HCT116 (cell line): ENCODE results near the gene SESN1. TPM values are rescaled to one million over a fixed set of nuclear protein-coding genes. Genes with fewer than 3 reads are reported as not detected.

ENCODE experiments used
- ATAC-seq: fragments of 200-7000 bp; cut with Tn5 transposase; 2 replicates; pipeline ENCODE4 v1.9.1; 2020; ENCODE audit warnings: mild to moderate bottlenecking, moderate library complexity
- BruUV-seq: library from RNA; stranded (reverse); fragments of 400-500 nt; replicated peaks from 2 replicates; lab custom pipeline; 2021; lab: Mats Ljungman, UMichigan
- CTCF ChIA-PET: fragments of 300-600 bp; sonication (Branson Sonifier 250); formaldehyde crosslinking; loops from one replicate; lab custom pipeline; 2021; ENCODE audit warnings: antibody characterized with exemption; lab: Charles Lee
- POLR2A ChIA-PET: fragments of 300-600, 350-600 bp; sonication (Branson Sonifier 250); formaldehyde crosslinking; loops from one replicate; lab custom pipeline; 2021; ENCODE audit warnings: antibody characterized with exemption; lab: Charles Lee
- RAD21 ChIA-PET, 2 experiments: fragments of 300-600 bp; sonication (Branson Sonifier 250); formaldehyde crosslinking; loops; one replicate each; lab custom pipeline; 2023; ENCODE audit warnings: low total read pairs in 2 of 2; ENCODE audit not compliant: uncharacterized antibody in 2 of 2, unreplicated experiment in 2 of 2, low non-redundant PET in 1 of 2; lab: Charles Lee
- DNase-seq: peaks from one replicate; pipeline ENCODE4 v3.0.0-alpha.2; 2010; ENCODE audit warnings: low read depth, low spot score
- H2AFZ ChIP-seq: fragments of 200-600 bp; shearing (Covaris generic), sonication (generic); 2 replicates; pipeline ENCODE4 v1.6.1; 2017; ENCODE audit warnings: low read depth, mixed run types, mixed read lengths, antibody characterized with exemption, low read length; ENCODE audit not compliant: poor library complexity, severe bottlenecking
- H3K27ac ChIP-seq: 2 replicates; pipeline ENCODE4 v1.5.1; 2012; ENCODE audit warnings: low read depth, low read length
- H3K27me3 ChIP-seq: fragments of 200-600 bp; sonication (generic); 2 replicates; pipeline ENCODE4 v1.6.1; 2016; ENCODE audit warnings: mixed run types, low read length, mixed read lengths; ENCODE audit not compliant: insufficient read depth
- H3K36me3 ChIP-seq, 2 experiments: fragments of 200-500 bp in 1 of 2; fragments of 200-600 bp in 1 of 2; sonication (Bioruptor generic) in 1 of 2; sonication (generic) in 1 of 2; 2 replicates each; pipeline versions ENCODE4 v1.5.1 to v1.6.1; 2014 to 2016; ENCODE audit warnings: low read length in 2 of 2, inconsistent platforms in 1 of 2, mixed read lengths in 1 of 2, mixed run types in 1 of 2; ENCODE audit not compliant: insufficient read depth in 2 of 2, control insufficient read depth in 1 of 2
- H3K4me1 ChIP-seq, 2 experiments: fragments of 200-600 bp in 1 of 2; sonication (generic) in 1 of 2; 2 replicates each; pipeline versions ENCODE4 v1.5.1 to v1.6.1; 2012 to 2017; ENCODE audit warnings: low read length in 2 of 2, inconsistent platforms in 1 of 2, mild to moderate bottlenecking in 1 of 2, mixed read lengths in 1 of 2, mixed run types in 1 of 2, moderate library complexity in 1 of 2; ENCODE audit not compliant: insufficient read depth in 2 of 2, control insufficient read depth in 1 of 2
- H3K4me2 ChIP-seq: fragments of 200-600 bp; sonication (generic); 2 replicates; pipeline ENCODE4 v1.6.1; 2017; ENCODE audit warnings: mixed run types, low read length, mixed read lengths
- H3K4me3 ChIP-seq, 2 experiments: fragments of 200-600 bp in 1 of 2; sonication (generic) in 1 of 2; replicated peaks in 1 of 2; 2 replicates each; pipeline ENCODE4 v1.5.1; 2011 to 2016; ENCODE audit warnings: low read length in 2 of 2, control low read depth in 1 of 2, low read depth in 1 of 2, mild to moderate bottlenecking in 1 of 2, mixed read lengths in 1 of 2, mixed run types in 1 of 2
- H3K79me2 ChIP-seq: fragments of 200-600 bp; sonication (generic); 2 replicates; pipeline ENCODE4 v1.6.1; 2017; ENCODE audit warnings: mild to moderate bottlenecking, mixed run types, low read length, moderate library complexity, mixed read lengths; ENCODE audit not compliant: insufficient read depth
- H3K9ac ChIP-seq: fragments of 200-600 bp; sonication (generic); 2 replicates; pipeline ENCODE4 v1.6.1; 2016; ENCODE audit warnings: low read length, mixed read lengths
- H3K9me2 ChIP-seq: fragments of 200-600 bp; sonication (generic), shearing (Covaris generic); 2 replicates; pipeline ENCODE4 v1.6.1; 2017; ENCODE audit warnings: mixed run types, mild to moderate bottlenecking, moderate library complexity; ENCODE audit not compliant: insufficient read depth
- H3K9me3 ChIP-seq, 2 experiments: fragments of 200-500 bp in 1 of 2; fragments of 200-600 bp in 1 of 2; sonication (Bioruptor generic) in 1 of 2; sonication (generic) in 1 of 2; 2 replicates each; pipeline ENCODE4 v1.6.1; 2014 to 2017; ENCODE audit warnings: low read length in 2 of 2, mixed read lengths in 2 of 2, inconsistent platforms in 1 of 2, low read depth in 1 of 2, mild to moderate bottlenecking in 1 of 2, mixed run types in 1 of 2, moderate library complexity in 1 of 2; ENCODE audit not compliant: control insufficient read depth in 1 of 2, insufficient read depth in 1 of 2
- H4K20me1 ChIP-seq: fragments of 200-600 bp; sonication (generic), shearing (Covaris generic); 2 replicates; pipeline ENCODE4 v1.6.1; 2017; ENCODE audit warnings: mixed run types, mild to moderate bottlenecking, moderate library complexity; ENCODE audit not compliant: insufficient read depth
- CBX3 ChIP-seq: IDR thresholded peaks from 2 replicates; pipeline ENCODE4 v1.6.1; 2012; ENCODE audit warnings: low read depth
- CEBPB ChIP-seq: IDR thresholded peaks from 2 replicates; pipeline ENCODE4 v1.6.1; 2012; ENCODE audit warnings: low read depth
- EGR1 ChIP-seq: IDR thresholded peaks from 2 replicates; pipeline ENCODE4 v1.6.1; 2012; ENCODE audit warnings: low read depth
- EZH2 ChIP-seq: fragments of 200-600 bp; sonication (generic); IDR thresholded peaks from 2 replicates; pipeline ENCODE4 v1.6.1; 2017; ENCODE audit warnings: antibody characterized with exemption, mixed run types
- EZH2phosphoT487 ChIP-seq: fragments of 200-600 bp; IDR thresholded peaks from 2 replicates; pipeline ENCODE4 v1.6.1; 2018; ENCODE audit warnings: antibody characterized with exemption, borderline replicate concordance
- FOSL1 ChIP-seq: IDR thresholded peaks from 2 replicates; pipeline ENCODE4 v1.6.1; 2012; ENCODE audit warnings: low read depth
- JUND ChIP-seq: IDR thresholded peaks from 2 replicates; pipeline ENCODE4 v1.6.1; 2012
- POLR2A ChIP-seq: IDR thresholded peaks from 2 replicates; pipeline ENCODE4 v1.7.0; 2011; ENCODE audit warnings: borderline replicate concordance; ENCODE audit not compliant: insufficient read depth, insufficient read length; ENCODE audit errors: extremely low read depth
- SIN3A ChIP-seq: IDR thresholded peaks from 2 replicates; pipeline ENCODE4 v1.6.1; 2012; ENCODE audit warnings: low read depth
- SP1 ChIP-seq: IDR thresholded peaks from 2 replicates; pipeline ENCODE4 v1.6.1; 2012; ENCODE audit warnings: low read depth
- SRF ChIP-seq: IDR thresholded peaks from 2 replicates; pipeline ENCODE4 v1.6.1; 2012; ENCODE audit warnings: low read depth
- TCF7L2 ChIP-seq: IDR thresholded peaks from 2 replicates; pipeline ENCODE4 v1.7.0; 2011; ENCODE audit warnings: borderline replicate concordance, inconsistent platforms; ENCODE audit not compliant: insufficient read depth, insufficient read length; ENCODE audit errors: extremely low read depth
- YY1 ChIP-seq: IDR thresholded peaks from 2 replicates; pipeline ENCODE4 v1.6.1; 2011; ENCODE audit warnings: low read length, low read depth, moderate library complexity, mild to moderate bottlenecking; ENCODE audit not compliant: insufficient replicate concordance; ENCODE audit errors: extremely low read depth
- ZFX ChIP-seq: fragments of 450-650 bp; IDR thresholded peaks from 2 replicates; pipeline ENCODE4 v1.6.1; 2017
- ZNF274 ChIP-seq: fragments of 200-500 bp; sonication (Bioruptor generic); IDR thresholded peaks from 2 replicates; pipeline ENCODE4 v1.6.1; 2014; ENCODE audit warnings: mild to moderate bottlenecking, low read depth, low read length, inconsistent platforms
- intact Hi-C: fragments of 100-400 bp; cut with micrococcal nuclease; formaldehyde crosslinking; loops from 2 replicates; pipeline ENCODE4 v1.10.0; 2022
- total RNA-seq: library from RNA; stranded (reverse); gene quantifications from one replicate; pipeline ENCODE4 v1.2.1, GENCODE V29; 2021; ENCODE audit not compliant: unreplicated experiment
- TF ChIP-seq, protein P1 (sequence below): IDR thresholded peaks from 2 replicates; pipeline ENCODE4 v1.6.1; 2012
- TF ChIP-seq, protein P2 (sequence below): IDR thresholded peaks from 2 replicates; pipeline ENCODE4 v1.6.1; 2012
- TF ChIP-seq, protein P3 (sequence below), 3 experiments: fragments of 200-600 bp in 1 of 3; sonication (generic) in 1 of 3; IDR thresholded peaks in 2 of 3; conservative IDR thresholded peaks in 1 of 3; 2 replicates each; pipeline ENCODE4 v1.5.1; 2012 to 2017; ENCODE audit warnings: low read depth in 2 of 3, low read length in 2 of 3, antibody characterized with exemption in 1 of 3, borderline replicate concordance in 1 of 3, control low read depth in 1 of 3, mild to moderate bottlenecking in 1 of 3, mixed read lengths in 1 of 3, mixed run types in 1 of 3, moderate library complexity in 1 of 3; ENCODE audit not compliant: insufficient read depth in 1 of 3

The SESN1 gene
- total RNA-seq, 1 experiment from 2014 or later = 9.3 TPM

DNA sequence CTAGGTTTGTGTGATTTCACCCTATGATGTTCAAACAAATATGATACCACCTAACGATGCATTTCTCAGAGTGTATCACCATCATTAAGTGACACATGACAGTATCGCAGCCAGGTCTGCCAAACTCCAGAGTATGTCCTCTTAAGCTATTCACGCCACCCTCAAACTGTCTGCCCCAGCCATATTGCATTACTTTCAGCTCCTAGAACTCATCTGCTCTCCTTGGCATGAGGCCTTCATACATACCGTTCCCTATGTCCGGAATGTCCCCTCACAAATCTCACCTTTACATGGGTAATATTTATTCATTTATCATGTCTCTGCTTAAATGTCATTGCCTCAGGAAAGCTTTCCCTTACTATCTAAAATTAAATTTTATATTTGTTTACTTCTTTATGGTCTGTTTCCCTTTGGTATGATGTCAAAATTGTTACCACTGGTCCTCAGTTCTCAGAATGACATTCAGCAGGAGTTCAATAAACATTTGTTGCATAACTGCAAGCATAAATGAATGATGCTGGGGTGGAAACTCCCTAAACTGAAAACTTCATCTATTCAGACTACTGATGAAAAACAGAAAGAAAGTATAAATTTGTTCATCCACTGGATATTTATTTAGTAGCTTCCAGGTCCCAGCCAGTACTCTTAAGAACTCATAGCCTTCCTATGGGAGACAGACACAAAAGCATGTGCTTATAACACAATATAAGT is 3.2 kb downstream of the SESN1 start:
- RAD21 ChIA-PET = no interaction called here
- H3K4me2 ChIP-seq = no peak overlapping the region

DNA sequence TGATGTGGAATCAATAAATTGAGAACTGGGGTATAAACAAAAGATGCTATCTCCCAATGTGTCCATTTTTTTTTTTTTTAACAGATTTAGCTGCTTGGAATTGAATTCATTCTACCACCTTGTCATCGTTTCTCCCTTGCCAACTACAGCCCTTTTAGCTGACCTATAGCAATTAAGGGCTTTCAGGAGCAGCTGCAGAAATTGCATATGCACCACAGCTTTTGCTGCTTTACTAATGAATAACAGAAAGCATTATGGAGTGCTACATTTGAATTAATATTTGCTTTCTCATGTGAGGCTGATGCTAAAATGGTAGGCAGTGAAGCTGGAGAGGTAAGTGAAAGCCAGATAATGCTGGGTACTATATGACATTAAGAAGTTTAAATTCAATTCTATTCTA is 5.7 kb downstream of the SESN1 start:
- POLR2A ChIA-PET = no interaction called here
- Histone ChIP-seq H3K4me1 (peaks cover 2 to 11% of the 10 kb centered on the region in 2 experiments; a peak in 3 of 4 replicates), H3K9ac (no peak overlapping the region), H3K36me3 (no peaks in the 10 kb centered on the region), H2AFZ (no peak overlapping the region), H3K27ac (no peak overlapping the region), H4K20me1 (no peaks in the 10 kb centered on the region), H3K79me2 (peaks cover 7% of the 10 kb centered on the region; the same call in 1 of the 2 replicates), H3K4me3 (no peak overlapping the region), H3K9me2 (no peaks in the 10 kb centered on the region), H3K4me2 (no peak overlapping the region), H3K27me3 (no peaks in the 10 kb centered on the region), H3K9me3 (no peaks in the 10 kb centered on the region)
- BruUV-seq = no TSS peak
- CTCF ChIA-PET = no interaction called here
- DNase-seq (no peak), ATAC-seq (no peak)
- RAD21 ChIA-PET = no interaction called here
- intact Hi-C loops = no loop called here
- TF ChIP-seq SIN3A = no peak
- no peak for TF ChIP-seq SRF
- TF ChIP-seq, protein P1, sequence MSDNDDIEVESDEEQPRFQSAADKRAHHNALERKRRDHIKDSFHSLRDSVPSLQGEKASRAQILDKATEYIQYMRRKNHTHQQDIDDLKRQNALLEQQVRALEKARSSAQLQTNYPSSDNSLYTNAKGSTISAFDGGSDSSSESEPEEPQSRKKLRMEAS = no peak
- TF ChIP-seq EZH2phosphoT487 = no peak
- no peak for TF ChIP-seq EZH2
- no peak for TF ChIP-seq CEBPB
- no peak for TF ChIP-seq FOSL1
- no peak for TF ChIP-seq ZFX
- no peak for TF ChIP-seq CBX3
- TF ChIP-seq JUND = no peak
- TF ChIP-seq, protein P2, sequence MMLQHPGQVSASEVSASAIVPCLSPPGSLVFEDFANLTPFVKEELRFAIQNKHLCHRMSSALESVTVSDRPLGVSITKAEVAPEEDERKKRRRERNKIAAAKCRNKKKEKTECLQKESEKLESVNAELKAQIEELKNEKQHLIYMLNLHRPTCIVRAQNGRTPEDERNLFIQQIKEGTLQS = no peak
- TF ChIP-seq, protein P3, sequence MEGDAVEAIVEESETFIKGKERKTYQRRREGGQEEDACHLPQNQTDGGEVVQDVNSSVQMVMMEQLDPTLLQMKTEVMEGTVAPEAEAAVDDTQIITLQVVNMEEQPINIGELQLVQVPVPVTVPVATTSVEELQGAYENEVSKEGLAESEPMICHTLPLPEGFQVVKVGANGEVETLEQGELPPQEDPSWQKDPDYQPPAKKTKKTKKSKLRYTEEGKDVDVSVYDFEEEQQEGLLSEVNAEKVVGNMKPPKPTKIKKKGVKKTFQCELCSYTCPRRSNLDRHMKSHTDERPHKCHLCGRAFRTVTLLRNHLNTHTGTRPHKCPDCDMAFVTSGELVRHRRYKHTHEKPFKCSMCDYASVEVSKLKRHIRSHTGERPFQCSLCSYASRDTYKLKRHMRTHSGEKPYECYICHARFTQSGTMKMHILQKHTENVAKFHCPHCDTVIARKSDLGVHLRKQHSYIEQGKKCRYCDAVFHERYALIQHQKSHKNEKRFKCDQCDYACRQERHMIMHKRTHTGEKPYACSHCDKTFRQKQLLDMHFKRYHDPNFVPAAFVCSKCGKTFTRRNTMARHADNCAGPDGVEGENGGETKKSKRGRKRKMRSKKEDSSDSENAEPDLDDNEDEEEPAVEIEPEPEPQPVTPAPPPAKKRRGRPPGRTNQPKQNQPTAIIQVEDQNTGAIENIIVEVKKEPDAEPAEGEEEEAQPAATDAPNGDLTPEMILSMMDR (IDR thresholded peaks at IDR 0.05 in 2 of 3, conservative IDR thresholded peaks at IDR 0.05 in 1 of 3; ENCODE audit: borderline replicate concordance in 1 of 3, insufficient read depth in 1 of 3, low read depth in 2 of 3, low read length in 2 of 3) = no peak
- TF ChIP-seq SP1 = no peak
- no peak for TF ChIP-seq POLR2A
- TF ChIP-seq EGR1 = no peak
- TF ChIP-seq ZNF274 = no peak
- no peak for TF ChIP-seq TCF7L2

More for the DNA sequence above, 3.2 kb downstream of the SESN1 start:
- BruUV-seq = no TSS peak
- no peaks in the 10 kb centered on the region for H4K20me1 ChIP-seq
- H2AFZ ChIP-seq = no peak overlapping the region
- DNase-seq = no peak
- H3K9ac ChIP-seq = no peak overlapping the region
- intact Hi-C loops = no loop called here
- ATAC-seq = no peak
- no peaks in the 10 kb centered on the region for H3K27me3 ChIP-seq
- ChIA-PET CTCF (no interaction called here), POLR2A (interaction anchor here (0.6 kb wide), 1 partner anchor 355 kb away, joined by 7 read pairs; no protein-coding TSS in a partner anchor)
- peaks cover 2 to 18% of the 10 kb centered on the region in 2 experiments; a peak in 3 of 4 replicates for H3K4me1 ChIP-seq
- no peak overlapping the region for H3K27ac ChIP-seq
- TF ChIP-seq YY1 (no peak), CBX3 (no peak)
- TF ChIP-seq, protein P1 = no peak
- TF ChIP-seq, protein P2 = no peak
- no peaks in the 10 kb centered on the region for H3K36me3 ChIP-seq
- no peaks in the 10 kb centered on the region for H3K9me2 ChIP-seq
- no peak overlapping the region for H3K4me3 ChIP-seq
- H3K79me2 ChIP-seq = peaks cover 16% of the 10 kb centered on the region
- no peaks in the 10 kb centered on the region for H3K9me3 ChIP-seq
